Activated naive CD8-positive, alpha-beta T cell treated with anti-CD3 and anti-CD28 coated beads, Interleukin-2, amount 10 ng/mL, durations not matched to agents 7 days and 5 days (primary cell): ENCODE results near the gene SGPP2. TPM values are rescaled to one million over a fixed set of nuclear protein-coding genes. Genes with fewer than 3 reads are reported as not detected.

ENCODE experiments used
- ATAC-seq: fragments of 150-1000 bp; cut with Tn5 transposase; one replicate; pipeline ENCODE4 v1.10.0; 2021; ENCODE audit warnings: low read depth, moderate library complexity
- POLR2A ChIA-PET: fragments of 350-600 bp; sonication (Branson Sonifier 250); formaldehyde crosslinking; loops from one replicate; lab custom pipeline; 2021; ENCODE audit warnings: antibody characterized with exemption; lab: Charles Lee
- DNase-seq: peaks from one replicate; pipeline ENCODE4 v3.0.0; 2021
- H3K27ac Mint-ChIP-seq: one replicate; pipeline ENCODE4 v1.8.0; 2022; ENCODE audit warnings: mild to moderate bottlenecking, mixed read lengths
- H3K27me3 Mint-ChIP-seq: one replicate; pipeline ENCODE4 v1.8.0; 2022; ENCODE audit warnings: mild to moderate bottlenecking, moderate library complexity, mixed read lengths
- H3K36me3 Mint-ChIP-seq: one replicate; pipeline ENCODE4 v1.8.0; 2021; ENCODE audit warnings: mild to moderate bottlenecking, mixed read lengths
- H3K4me1 Mint-ChIP-seq: one replicate; pipeline ENCODE4 v1.8.0; 2021; ENCODE audit warnings: mixed read lengths
- H3K4me3 Mint-ChIP-seq: one replicate; pipeline ENCODE4 v1.8.0; 2022; ENCODE audit warnings: mild to moderate bottlenecking, moderate library complexity, mixed read lengths
- H3K9me3 Mint-ChIP-seq: one replicate; pipeline ENCODE4 v1.8.0; 2021; ENCODE audit warnings: mixed read lengths
- total RNA-seq, 2 experiments: library from RNA; stranded (reverse); gene quantifications; one replicate each; pipeline ENCODE4 v1.2.3, GENCODE V29; 2021

Gene SGPP2
- total RNA-seq, 2 experiments from 2014 or later, result 0.89 to 1.2 TPM

GRCh38 chr2:222413295-222413911 is 10.9 kb upstream of the SGPP2 start:
- no peaks in the 10 kb centered on the region for H3K36me3 Mint-ChIP-seq
- peaks cover 4% of the 10 kb centered on the region for H3K9me3 Mint-ChIP-seq
- peaks cover 4% of the 10 kb centered on the region for H3K27me3 Mint-ChIP-seq
- ATAC-seq (no peak), DNase-seq (no peak)
- POLR2A ChIA-PET, result no interaction called here
- H3K4me3 Mint-ChIP-seq, result no peak overlapping the region
- no peak overlapping the region for H3K27ac Mint-ChIP-seq
- H3K4me1 Mint-ChIP-seq, result no peaks in the 10 kb centered on the region

DNA sequence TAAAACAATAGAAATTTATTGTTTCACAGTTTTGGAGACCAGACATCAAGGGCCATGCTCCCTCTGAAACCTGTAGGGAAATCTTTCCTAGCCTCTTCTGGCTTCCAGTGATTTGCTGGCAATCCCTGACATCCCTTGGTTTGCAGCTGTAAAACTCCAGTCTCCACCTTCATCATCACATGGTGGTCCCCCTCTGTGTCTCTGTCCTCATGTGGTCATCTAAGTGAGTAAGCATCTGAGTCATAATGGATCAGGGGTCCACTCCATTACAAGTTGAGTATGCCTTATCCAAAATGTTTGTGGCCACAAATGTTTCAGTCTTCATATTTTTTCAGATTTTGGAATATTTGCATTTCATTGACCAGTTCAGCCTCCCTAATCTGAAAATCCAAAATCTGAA is 5.6 kb upstream of the SGPP2 start:
- H3K9me3 Mint-ChIP-seq, result peaks cover under 1% of the 10 kb centered on the region
- H3K4me3 Mint-ChIP-seq, result no peak overlapping the region
- H3K4me1 Mint-ChIP-seq, result peaks cover 3% of the 10 kb centered on the region
- no peaks in the 10 kb centered on the region for H3K36me3 Mint-ChIP-seq
- DNase-seq (no peak), ATAC-seq (no peak)
- H3K27ac Mint-ChIP-seq, result no peak overlapping the region
- peaks cover 20% of the 10 kb centered on the region for H3K27me3 Mint-ChIP-seq
- POLR2A ChIA-PET, result no interaction called here

DNA sequence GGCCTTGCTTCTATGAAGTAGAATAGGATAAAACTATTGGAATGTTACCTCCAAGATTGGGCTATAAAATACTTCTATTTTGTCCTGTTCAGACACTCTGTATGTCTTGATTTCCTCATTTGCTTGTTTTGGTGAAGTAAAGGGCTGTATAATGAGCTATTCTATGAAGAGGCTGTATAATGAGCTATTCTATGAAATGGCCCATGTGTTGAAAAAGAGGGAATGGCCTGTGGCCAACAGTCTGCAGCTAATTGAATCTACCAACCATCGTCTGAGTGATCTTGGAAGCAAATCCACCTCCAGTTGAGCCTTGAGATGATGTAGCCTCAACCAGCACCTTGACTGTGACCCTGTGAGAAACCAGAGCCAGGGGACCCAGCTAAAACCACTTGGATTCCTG is 3.8 kb upstream of the SGPP2 start:
- H3K27ac Mint-ChIP-seq, result no peak overlapping the region
- DNase-seq (no peak), ATAC-seq (no peak)
- H3K4me1 Mint-ChIP-seq, result peaks cover 10% of the 10 kb centered on the region
- peaks cover 31% of the 10 kb centered on the region for H3K27me3 Mint-ChIP-seq
- POLR2A ChIA-PET, result no interaction called here
- H3K9me3 Mint-ChIP-seq, result peaks cover 2% of the 10 kb centered on the region
- H3K4me3 Mint-ChIP-seq, result no peak overlapping the region
- no peaks in the 10 kb centered on the region for H3K36me3 Mint-ChIP-seq

DNA sequence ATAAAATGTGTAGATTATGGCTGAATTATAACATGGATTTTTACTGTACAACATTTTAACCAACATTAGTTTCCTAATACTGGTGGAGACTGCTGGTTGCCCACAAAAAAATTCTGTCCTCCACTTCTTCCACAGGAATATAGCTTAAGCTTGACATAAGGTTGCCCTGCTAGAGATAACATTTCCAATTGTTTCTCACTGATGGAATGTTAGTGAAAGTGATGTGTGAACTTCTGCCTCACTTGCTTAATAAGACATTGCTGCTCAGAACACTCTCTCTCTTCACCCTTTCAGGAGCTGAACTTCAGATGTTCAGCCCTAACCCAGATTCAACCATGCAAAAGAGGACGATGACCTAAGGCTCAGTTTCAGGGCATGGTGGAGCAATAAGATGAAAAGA is 2.7 kb upstream of the SGPP2 start:
- H3K36me3 Mint-ChIP-seq, result no peaks in the 10 kb centered on the region

DNA sequence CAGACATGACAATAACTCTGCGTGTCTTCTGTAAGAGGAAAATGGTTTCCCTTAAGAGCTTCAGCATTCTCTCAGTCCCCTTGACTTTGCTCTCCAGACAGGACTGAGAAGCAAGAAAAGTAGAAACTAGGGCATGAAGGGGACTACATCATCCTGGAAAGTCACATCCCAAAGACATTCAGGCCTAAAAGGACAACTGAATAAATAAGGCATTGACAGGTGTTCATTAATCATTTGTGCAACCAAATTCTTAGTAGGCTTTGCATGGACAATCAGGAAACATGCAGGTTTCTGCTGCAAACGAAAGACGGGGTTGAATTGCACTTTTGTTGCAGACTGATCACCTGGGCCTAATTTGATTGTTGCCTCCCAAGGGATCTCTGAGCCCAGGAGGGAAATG is 1.2 kb upstream of the SGPP2 start:
- Mint-ChIP-seq H3K4me1 (peaks cover 10% of the 10 kb centered on the region), H3K9me3 (peaks cover 2% of the 10 kb centered on the region), H3K4me3 (no peak overlapping the region), H3K36me3 (no peaks in the 10 kb centered on the region), H3K27me3 (peaks cover 40% of the 10 kb centered on the region), H3K27ac (peak overlapping the region; percentile 20)
- ATAC-seq (no peak), DNase-seq (no peak)
- POLR2A ChIA-PET, result no interaction called here

More for the DNA sequence above, 2.7 kb upstream of the SGPP2 start:
- ATAC-seq (no peak), DNase-seq (no peak)
- POLR2A ChIA-PET, result no interaction called here
- Mint-ChIP-seq H3K4me1 (peaks cover 10% of the 10 kb centered on the region), H3K9me3 (peaks cover 2% of the 10 kb centered on the region), H3K27me3 (peaks cover 38% of the 10 kb centered on the region), H3K4me3 (no peak overlapping the region), H3K27ac (no peak overlapping the region)

GRCh38 chr2:222423632-222424275 is 589 bp upstream of the SGPP2 start:
- H3K9me3 Mint-ChIP-seq, result peaks cover 2% of the 10 kb centered on the region
- DNase-seq, result no peak
- peaks cover 40% of the 10 kb centered on the region for H3K27me3 Mint-ChIP-seq
- H3K4me1 Mint-ChIP-seq, result peaks cover 10% of the 10 kb centered on the region
- H3K27ac Mint-ChIP-seq, result peak overlapping the region; percentile 20
- no peaks in the 10 kb centered on the region for H3K36me3 Mint-ChIP-seq
- peak; percentile 31 for ATAC-seq
- POLR2A ChIA-PET, result no interaction called here
- peak overlapping the region; percentile 76 for H3K4me3 Mint-ChIP-seq

DNA sequence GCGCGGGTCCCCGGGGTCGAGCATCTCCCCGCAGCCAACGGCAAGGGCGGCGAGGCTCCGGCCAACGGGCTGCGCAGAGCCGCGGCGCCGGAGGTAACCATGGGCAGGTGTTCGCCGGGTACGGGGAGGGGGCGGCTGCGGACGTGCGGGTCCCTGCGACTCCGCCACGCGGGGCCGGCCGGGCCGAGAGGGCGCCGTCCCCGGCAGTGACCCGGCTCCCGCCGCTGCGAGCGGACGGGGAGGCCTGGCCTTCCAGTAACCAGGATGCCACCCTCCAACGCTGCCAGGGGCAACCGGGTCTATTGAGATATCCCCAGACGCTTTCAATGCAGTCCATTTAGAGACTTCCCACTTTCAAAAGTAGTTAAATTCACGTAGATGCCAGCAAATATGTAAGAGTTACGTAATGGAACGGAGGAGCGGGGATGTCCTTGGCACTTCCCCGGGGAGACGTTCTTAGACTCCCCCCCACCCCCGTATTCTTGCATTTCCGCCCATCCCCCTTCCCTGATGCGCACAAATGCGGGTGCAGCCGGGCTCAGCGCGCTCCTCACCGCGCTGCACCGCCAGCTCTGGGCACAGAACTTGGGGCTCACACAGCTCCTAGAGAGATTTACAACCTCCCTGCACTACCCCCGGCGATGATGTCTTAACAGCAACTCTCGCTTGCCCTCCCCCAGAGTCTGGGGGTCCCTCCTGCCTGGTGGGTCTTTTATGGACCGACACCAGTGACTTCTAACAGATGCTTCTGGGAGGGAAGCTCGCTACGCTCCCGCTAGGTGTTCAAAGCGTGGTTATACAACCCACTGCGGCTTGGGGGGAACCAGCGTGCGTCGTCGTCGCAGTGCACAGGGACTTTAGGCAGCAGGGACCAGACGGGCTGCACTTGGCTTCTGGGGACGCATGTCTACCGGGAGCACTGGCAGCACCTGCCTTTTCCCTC is 657 bp downstream of the SGPP2 start:
- H3K27me3 Mint-ChIP-seq, result peaks cover 43% of the 10 kb centered on the region
- peak; percentile 31 for DNase-seq
- H3K4me1 Mint-ChIP-seq, result peaks cover 10% of the 10 kb centered on the region

DNA sequence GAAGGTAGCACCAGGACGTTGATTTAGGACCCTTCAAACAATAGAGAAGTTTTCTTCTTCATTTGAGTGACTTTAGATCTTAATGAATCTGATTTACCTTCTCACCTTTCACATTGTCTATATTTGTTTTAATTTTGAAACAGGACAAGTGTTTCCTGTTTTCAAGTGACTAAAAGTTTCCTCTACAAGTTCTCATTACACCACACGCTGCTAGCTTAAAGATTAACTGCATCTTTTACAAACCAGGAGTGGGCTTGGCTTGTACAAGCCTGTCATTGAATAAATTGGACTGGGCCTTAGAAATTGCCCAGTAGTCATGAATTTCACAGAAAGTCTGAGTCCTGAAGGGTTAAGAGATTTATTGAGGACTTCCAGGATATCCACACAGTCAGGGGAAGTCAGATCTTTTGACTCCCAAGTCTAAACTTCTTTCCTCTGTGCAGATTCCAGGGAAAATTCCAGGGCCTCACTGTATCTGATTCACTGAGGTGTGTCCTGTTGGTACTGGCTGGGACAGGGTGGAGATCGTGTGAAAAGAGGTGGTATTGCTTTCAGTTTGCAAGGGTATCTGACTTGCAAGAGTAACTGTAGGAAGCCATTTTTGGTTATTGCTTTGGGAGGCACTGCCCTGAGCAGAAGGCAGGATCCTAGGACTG is 3.4 kb downstream of the SGPP2 start:
- POLR2A ChIA-PET, result no interaction called here
- peaks cover 4% of the 10 kb centered on the region for H3K9me3 Mint-ChIP-seq
- ATAC-seq (no peak), DNase-seq (no peak)
- peaks cover 10% of the 10 kb centered on the region for H3K4me1 Mint-ChIP-seq
- no peak overlapping the region for H3K4me3 Mint-ChIP-seq
- peaks cover 34% of the 10 kb centered on the region for H3K27me3 Mint-ChIP-seq
- no peaks in the 10 kb centered on the region for H3K36me3 Mint-ChIP-seq
- no peak overlapping the region for H3K27ac Mint-ChIP-seq

More for the DNA sequence above, 657 bp downstream of the SGPP2 start:
- Mint-ChIP-seq H3K36me3 (no peaks in the 10 kb centered on the region), H3K4me3 (peak overlapping the region; percentile 81), H3K27ac (peak overlapping the region; percentile 54), H3K9me3 (peaks cover 2% of the 10 kb centered on the region)
- peak; percentile 19 for ATAC-seq
- POLR2A ChIA-PET, result interaction anchor here (0.5 kb wide), 1 partner anchor 106 kb away, joined by 6 read pairs; no protein-coding TSS in a partner anchor

DNA sequence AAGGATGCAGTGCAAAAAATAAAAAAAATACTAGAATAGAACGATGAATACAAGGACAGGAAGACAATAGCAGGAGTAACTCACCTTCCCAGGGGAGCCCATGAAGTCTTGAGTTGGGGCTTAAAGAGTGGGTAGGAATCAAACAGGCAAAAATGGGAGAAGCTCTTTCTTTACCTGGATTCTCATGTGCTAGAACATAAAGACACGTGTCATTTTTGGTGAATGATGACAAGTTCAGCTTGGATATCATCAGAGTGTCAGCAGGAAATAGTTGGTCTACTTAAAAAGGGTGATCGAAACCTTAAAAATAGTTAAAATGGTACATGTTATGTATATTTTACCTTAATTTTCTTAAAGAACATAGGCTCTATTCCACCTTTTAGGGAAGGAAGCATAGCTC is 5.7 kb downstream of the SGPP2 start:
- H3K4me1 Mint-ChIP-seq, result peaks cover 3% of the 10 kb centered on the region
- no peaks in the 10 kb centered on the region for H3K36me3 Mint-ChIP-seq
- H3K27me3 Mint-ChIP-seq, result peaks cover 17% of the 10 kb centered on the region
- H3K9me3 Mint-ChIP-seq, result peaks cover 4% of the 10 kb centered on the region
- no peak for DNase-seq
- no peak for ATAC-seq
- no peak overlapping the region for H3K4me3 Mint-ChIP-seq
- no peak overlapping the region for H3K27ac Mint-ChIP-seq
- POLR2A ChIA-PET, result no interaction called here

DNA sequence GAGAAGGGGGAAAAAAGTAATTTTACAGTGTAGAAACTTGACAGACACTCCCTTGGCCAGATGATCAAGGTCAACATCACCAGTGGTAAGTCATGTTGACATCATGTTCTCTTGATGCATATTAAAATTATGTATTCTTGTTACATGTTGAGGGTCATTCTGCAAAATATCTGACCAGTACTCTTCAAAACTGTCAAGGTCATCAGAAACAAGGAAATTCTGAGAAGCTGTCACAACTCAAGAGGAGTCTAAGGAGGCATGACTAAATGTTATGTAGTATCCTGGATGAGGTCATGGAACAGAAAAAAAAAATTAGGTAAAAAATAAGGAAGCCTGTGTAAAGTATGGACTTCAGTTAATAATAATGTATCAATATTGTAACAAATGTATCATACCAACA is 6.3 kb downstream of the SGPP2 start:
- POLR2A ChIA-PET, result no interaction called here
- ATAC-seq (no peak), DNase-seq (no peak)
- no peaks in the 10 kb centered on the region for H3K4me1 Mint-ChIP-seq
- H3K36me3 Mint-ChIP-seq, result no peaks in the 10 kb centered on the region
- no peak overlapping the region for H3K4me3 Mint-ChIP-seq
- peaks cover 3% of the 10 kb centered on the region for H3K9me3 Mint-ChIP-seq
- H3K27ac Mint-ChIP-seq, result no peak overlapping the region
- H3K27me3 Mint-ChIP-seq, result peaks cover 12% of the 10 kb centered on the region

DNA sequence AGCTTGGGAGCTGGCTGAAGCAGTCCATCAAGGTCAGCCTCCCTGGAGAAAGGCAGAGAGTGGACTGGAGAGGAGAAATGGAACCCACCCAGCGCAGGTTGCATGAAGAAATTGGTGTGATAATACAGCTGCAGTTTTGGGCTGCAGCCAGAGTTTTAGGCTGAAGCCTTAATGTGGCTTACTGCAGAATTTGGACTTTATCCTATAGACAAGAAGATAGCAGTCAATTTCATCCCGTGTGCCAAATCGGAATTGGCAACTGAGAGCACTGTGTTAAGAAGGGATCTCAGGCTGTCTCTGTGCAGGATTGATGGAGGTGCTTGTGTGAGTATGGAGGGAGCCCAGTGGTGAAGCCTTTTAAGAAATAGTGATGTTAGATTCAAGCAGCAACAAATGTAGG is 7.5 kb downstream of the SGPP2 start:
- Mint-ChIP-seq H3K27me3 (peaks cover 6% of the 10 kb centered on the region), H3K4me3 (no peak overlapping the region), H3K9me3 (peaks cover 3% of the 10 kb centered on the region), H3K27ac (no peak overlapping the region), H3K36me3 (no peaks in the 10 kb centered on the region), H3K4me1 (no peaks in the 10 kb centered on the region)
- POLR2A ChIA-PET, result no interaction called here
- ATAC-seq (no peak), DNase-seq (no peak)

- H3K4me1 Mint-ChIP-seq, result no peaks in the 10 kb centered on the region
- no peak overlapping the region for H3K4me3 Mint-ChIP-seq
- no peaks in the 10 kb centered on the region for H3K36me3 Mint-ChIP-seq
- ATAC-seq (no peak), DNase-seq (no peak)
- H3K9me3 Mint-ChIP-seq, result peaks cover 3% of the 10 kb centered on the region
- peaks cover 4% of the 10 kb centered on the region for H3K27me3 Mint-ChIP-seq
- H3K27ac Mint-ChIP-seq, result no peak overlapping the region
- POLR2A ChIA-PET, result no interaction called here
These were observed 9.2 kb downstream of the SGPP2 start for GRCh38 chr2:222433332-222434173.
